Neural progenitor cell (in vitro differentiated cells): ENCODE results near the gene PLCH2. TPM values are rescaled to one million over a fixed set of nuclear protein-coding genes. Genes with fewer than 3 reads are reported as not detected.
A peak's percentile ranks its signal among the peaks of the same experiment; 100 is the strongest.

Source experiments
- DNase-seq: peaks from one replicate; pipeline ENCODE4 v3.0.0-alpha.2; 2016; ENCODE audit warnings: low spot score
- H2AFZ ChIP-seq: fragments of 200-600 bp; sonication (generic); replicated peaks from 2 replicates; pipeline ENCODE4 v1.6.1; 2016; ENCODE audit warnings: antibody characterized with exemption
- H3F3A ChIP-seq: fragments of 200-600 bp; sonication (generic); 2 replicates; pipeline ENCODE4 v1.6.1; 2016; ENCODE audit warnings: antibody characterized with exemption, low read depth
- H3K27ac ChIP-seq: fragments of 200-600 bp; sonication (generic); 2 replicates; pipeline ENCODE4 v1.5.1; 2016; ENCODE audit warnings: mild to moderate bottlenecking
- H3K27me3 ChIP-seq: fragments of 200-600 bp; sonication (generic); 2 replicates; pipeline ENCODE4 v1.6.1; 2016; ENCODE audit warnings: mild to moderate bottlenecking, moderate library complexity
- H3K36me3 ChIP-seq: fragments of 200-600 bp; sonication (generic); 2 replicates; pipeline ENCODE4 v1.5.1; 2016
- H3K4me1 ChIP-seq: fragments of 200-600 bp; sonication (generic); 2 replicates; pipeline ENCODE4 v1.6.1; 2016; ENCODE audit warnings: mixed run types
- H3K4me2 ChIP-seq: fragments of 200-600 bp; sonication (generic); 2 replicates; pipeline ENCODE4 v1.6.1; 2016
- H3K4me3 ChIP-seq: fragments of 200-600 bp; sonication (generic); 2 replicates; pipeline ENCODE4 v1.5.1; 2016
- H3K79me2 ChIP-seq: fragments of 200-600 bp; sonication (generic); 2 replicates; pipeline ENCODE4 v1.6.1; 2016; ENCODE audit warnings: low read depth
- H3K9ac ChIP-seq: fragments of 200-600 bp; sonication (generic); 2 replicates; pipeline ENCODE4 v1.6.1; 2016
- H3K9me3 ChIP-seq: fragments of 200-600 bp; sonication (generic); 2 replicates; pipeline ENCODE4 v1.5.1; 2016; ENCODE audit warnings: low read depth
- H4K20me1 ChIP-seq: fragments of 200-600 bp; sonication (generic); 2 replicates; pipeline ENCODE4 v1.6.1; 2016; ENCODE audit warnings: low read depth
- H3K27ac Mint-ChIP-seq: 3 replicates; pipeline ENCODE4 v1.8.0; 2021; ENCODE audit warnings: mixed read lengths
- H3K27me3 Mint-ChIP-seq: 2 replicates; pipeline ENCODE4 v1.8.0; 2022; ENCODE audit warnings: low read depth, mild to moderate bottlenecking, inconsistent platforms, moderate library complexity, mixed read lengths; ENCODE audit not compliant: insufficient read depth
- H3K36me3 Mint-ChIP-seq: 3 replicates; pipeline ENCODE4 v1.8.0; 2021; ENCODE audit warnings: mixed read lengths
- H3K4me1 Mint-ChIP-seq: 3 replicates; pipeline ENCODE4 v1.8.0; 2021; ENCODE audit warnings: mixed read lengths
- H3K4me3 Mint-ChIP-seq: 3 replicates; pipeline ENCODE4 v1.8.0; 2021; ENCODE audit warnings: mild to moderate bottlenecking, moderate library complexity, mixed read lengths
- H3K9me3 Mint-ChIP-seq: 3 replicates; pipeline ENCODE4 v1.8.0; 2020; ENCODE audit warnings: mixed read lengths
- CTCF ChIP-seq: fragments of 200-600 bp; sonication (generic); IDR thresholded peaks from 2 replicates; pipeline ENCODE4 v1.5.1; 2017; ENCODE audit warnings: antibody characterized with exemption, mild to moderate bottlenecking
- EZH2 ChIP-seq: fragments of 200-600 bp; sonication (generic); IDR thresholded peaks from 2 replicates; pipeline ENCODE4 v1.6.1; 2017; ENCODE audit warnings: antibody characterized with exemption, mild to moderate bottlenecking, moderate library complexity
- EZH2phosphoT487 ChIP-seq: fragments of 200-600 bp; sonication (generic); IDR thresholded peaks from 2 replicates; pipeline ENCODE4 v1.6.1; 2017; ENCODE audit warnings: antibody characterized with exemption
- total RNA-seq: library from RNA; depleted of rRNA; stranded (reverse); fragments of >200 nt; gene quantifications from 2 replicates; pipeline ENCODE4 v1.2.3, GENCODE V29; 2015; ENCODE audit warnings: low replicate concordance

PLCH2 gene
- total RNA-seq, 1 donor from 2014 or later: 0.54 TPM

GRCh38 chr1:2489615-2490014 lies 13.5 kb downstream of the PLCH2 start:
- Mint-ChIP-seq H3K27me3 (peaks cover 5% of the 10 kb centered on the region), H3K9me3 (peaks cover 14% of the 10 kb centered on the region), H3K27ac (no peak overlapping the region), H3K4me3 (no peak overlapping the region), H3K36me3 (no peaks in the 10 kb centered on the region), H3K4me1 (peaks cover 11% of the 10 kb centered on the region)
- Histone ChIP-seq H3K79me2 (no peaks in the 10 kb centered on the region), H3K36me3 (no peaks in the 10 kb centered on the region), H3K9me3 (no peaks in the 10 kb centered on the region), H3K27me3 (no peaks in the 10 kb centered on the region), H3K4me3 (no peak overlapping the region), H3K27ac (no peak overlapping the region), H3K4me2 (no peak overlapping the region), H2AFZ (no peak overlapping the region), H4K20me1 (no peaks in the 10 kb centered on the region), H3K9ac (no peak overlapping the region), H3K4me1 (no peaks in the 10 kb centered on the region), H3F3A (no peaks in the 10 kb centered on the region)
- no peak for DNase-seq
- TF ChIP-seq EZH2 (no peak), EZH2phosphoT487 (no peak), CTCF (no peak)

- Histone ChIP-seq H3K36me3 (no peaks in the 10 kb centered on the region), H3K27ac (no peak overlapping the region), H3K79me2 (no peaks in the 10 kb centered on the region), H3K9me3 (no peaks in the 10 kb centered on the region), H3F3A (no peaks in the 10 kb centered on the region), H3K4me3 (no peak overlapping the region), H3K27me3 (no peaks in the 10 kb centered on the region), H4K20me1 (no peaks in the 10 kb centered on the region), H3K4me2 (no peak overlapping the region), H2AFZ (no peak overlapping the region), H3K9ac (no peak overlapping the region), H3K4me1 (no peaks in the 10 kb centered on the region)
- no peak for DNase-seq
- Mint-ChIP-seq H3K36me3 (no peaks in the 10 kb centered on the region), H3K4me1 (peaks cover 11% of the 10 kb centered on the region), H3K4me3 (no peak overlapping the region), H3K9me3 (peaks cover 14% of the 10 kb centered on the region), H3K27ac (no peak overlapping the region), H3K27me3 (peaks cover 5% of the 10 kb centered on the region)
- no peak for TF ChIP-seq EZH2phosphoT487
- no peak for TF ChIP-seq CTCF
- no peak for TF ChIP-seq EZH2
Measured at GRCh38 chr1:2492091-2492490, 16.0 kb downstream of the PLCH2 start.

- Histone ChIP-seq H3K27me3 (no peaks in the 10 kb centered on the region), H4K20me1 (no peaks in the 10 kb centered on the region), H3K27ac (no peak overlapping the region), H3K79me2 (no peaks in the 10 kb centered on the region), H3K9me3 (no peaks in the 10 kb centered on the region), H2AFZ (no peak overlapping the region), H3K4me2 (no peak overlapping the region), H3K4me3 (no peak overlapping the region), H3K4me1 (no peaks in the 10 kb centered on the region), H3K9ac (no peak overlapping the region), H3K36me3 (no peaks in the 10 kb centered on the region), H3F3A (no peaks in the 10 kb centered on the region)
- Mint-ChIP-seq H3K27ac (peak overlapping the region; percentile 86), H3K36me3 (no peaks in the 10 kb centered on the region), H3K4me3 (no peak overlapping the region), H3K27me3 (peaks cover 2% of the 10 kb centered on the region), H3K9me3 (peaks cover 8% of the 10 kb centered on the region), H3K4me1 (peaks cover 11% of the 10 kb centered on the region)
- no peak for DNase-seq
- no peak for TF ChIP-seq EZH2
- no peak for TF ChIP-seq EZH2phosphoT487
- no peak for TF ChIP-seq CTCF
Measured at GRCh38 chr1:2493218-2493617, 17.1 kb downstream of the PLCH2 start.
